K562 (cell line): ENCODE results near the gene PTPRM. TPM values are rescaled to one million over a fixed set of nuclear protein-coding genes. Genes with fewer than 3 reads are reported as not detected.

Experiments
- ATAC-seq: fragments of 200-7000 bp; cut with Tn5 transposase; 3 replicates; pipeline ENCODE4 v1.9.1; 2020; ENCODE audit warnings: moderate library complexity
- BruUV-seq: library from RNA; stranded (reverse); fragments of 400-500 nt; replicated peaks from 2 replicates; lab custom pipeline; 2021; lab: Mats Ljungman, UMichigan
- CTCF ChIA-PET: fragments of 300-600 bp; formaldehyde crosslinking; extraction: SDS; loops from one replicate; lab custom pipeline; 2021; ENCODE audit warnings: low intra/inter-chr PET ratio; lab: Yijun Ruan, JAX
- POLR2A ChIA-PET: fragments of 300-600, 350-650 bp; sonication (Branson Sonifier 250); formaldehyde crosslinking; extraction: SDS; loops from one replicate; lab custom pipeline; 2021; ENCODE audit warnings: antibody characterized with exemption, inconsistent platforms; lab: Yijun Ruan, JAX
- DNase-seq, 4 experiments: peaks; one replicate each; pipeline versions ENCODE4 v3.0.0 to v3.0.0-alpha.2; 2011 to 2018; ENCODE audit warnings: low spot score in 3 of 4, mixed read lengths in 3 of 4; ENCODE audit errors: extremely low read depth in 1 of 4
- FAIRE-seq: peaks from 2 replicates; lab custom pipeline; 2011; peaks lifted over from hg19 to GRCh38; lab: Jason Lieb, UNC
- H2AFZ ChIP-seq: 2 replicates; pipeline ENCODE4 v1.6.0; 2011; ENCODE audit warnings: low read depth, low read length, control low read depth, inconsistent platforms
- H3K27ac ChIP-seq: fragments of 200-600 bp; 3 replicates; pipeline ENCODE4 v1.8.0; 2011; ENCODE audit warnings: low read depth, mild to moderate bottlenecking, control low read depth, inconsistent platforms, low read length, moderate library complexity, mixed read lengths; ENCODE audit errors: extremely low read depth
- H3K27me3 ChIP-seq, 2 experiments: fragments of 300-600 bp in 1 of 2; 2 replicates in 1 of 2; 3 replicates in 1 of 2; pipeline versions ENCODE4 v1.6.0 to v1.8.0; 2011; ENCODE audit warnings: inconsistent platforms in 2 of 2, low read length in 2 of 2, mild to moderate bottlenecking in 1 of 2, mixed read lengths in 1 of 2, moderate library complexity in 1 of 2; ENCODE audit not compliant: control insufficient read depth in 2 of 2, insufficient read depth in 2 of 2
- H3K36me3 ChIP-seq: fragments of 300-600 bp; 3 replicates; pipeline ENCODE4 v1.8.0; 2011; ENCODE audit warnings: mild to moderate bottlenecking, low read length, inconsistent platforms; ENCODE audit not compliant: control insufficient read depth, insufficient read depth
- H3K4me1 ChIP-seq, 2 experiments: fragments of 200-600 bp in 1 of 2; replicated peaks in 1 of 2; 2 replicates in 1 of 2; 3 replicates in 1 of 2; pipeline versions ENCODE4 v1.5.1 to v1.8.0; 2011; ENCODE audit warnings: inconsistent platforms in 2 of 2, low read length in 2 of 2, mild to moderate bottlenecking in 1 of 2, mixed read lengths in 1 of 2, moderate library complexity in 1 of 2; ENCODE audit not compliant: control insufficient read depth in 2 of 2, insufficient read depth in 2 of 2
- H3K4me2 ChIP-seq: 2 replicates; pipeline ENCODE4 v1.6.1; 2011; ENCODE audit warnings: low read length, control low read depth, inconsistent platforms, mixed read lengths; ENCODE audit not compliant: insufficient read depth
- H3K4me3 ChIP-seq: fragments of 200-600 bp; sonication (generic), shearing (Covaris generic); 2 replicates; pipeline ENCODE4 v1.5.1; 2016; ENCODE audit warnings: control low read depth, inconsistent platforms
- H3K79me2 ChIP-seq: fragments of 200-600 bp; 3 replicates; pipeline ENCODE4 v1.8.0; 2011; ENCODE audit warnings: low read length, inconsistent platforms; ENCODE audit not compliant: control insufficient read depth, insufficient read depth
- H3K9ac ChIP-seq, 2 experiments: 2 replicates each; pipeline versions ENCODE4 v1.6.0 to v1.6.1; 2011; ENCODE audit warnings: low read depth in 2 of 2, low read length in 2 of 2, control low read depth in 1 of 2, inconsistent platforms in 1 of 2, mild to moderate bottlenecking in 1 of 2, mixed read lengths in 1 of 2; ENCODE audit not compliant: insufficient read depth in 1 of 2
- H3K9me1 ChIP-seq: one replicate; pipeline ENCODE4 v1.6.0; 2011; ENCODE audit warnings: inconsistent platforms, mild to moderate bottlenecking, low read length, moderate library complexity; ENCODE audit not compliant: control insufficient read depth, insufficient read depth
- H3K9me3 ChIP-seq: replicated peaks from 2 replicates; pipeline ENCODE4 v1.5.1; 2011; ENCODE audit warnings: low read depth, low read length, inconsistent platforms; ENCODE audit not compliant: control insufficient read depth, insufficient read depth
- H4K20me1 ChIP-seq: replicated peaks from 2 replicates; pipeline ENCODE4 v1.6.1; 2011; ENCODE audit warnings: low read length, inconsistent platforms, mixed read lengths; ENCODE audit not compliant: control insufficient read depth, insufficient read depth
- BDP1 ChIP-seq: IDR thresholded peaks from 3 replicates; pipeline ENCODE4 v1.6.1; 2011; ENCODE audit not compliant: insufficient read length, insufficient read depth
- BRCA1 ChIP-seq, 2 experiments: fragments of 450-650 bp in 1 of 2; sonication (generic) in 1 of 2; formaldehyde crosslinking in 1 of 2; IDR thresholded peaks; 2 replicates each; pipeline versions ENCODE4 v1.5.0 to v1.6.1; 2017 to 2020; ENCODE audit warnings: mild to moderate bottlenecking in 1 of 2, missing genetic modification reagents in 1 of 2
- EGR1 ChIP-seq: fragments of 450-650 bp; conservative IDR thresholded peaks from 2 replicates; pipeline ENCODE4 v1.6.1; 2017; ENCODE audit warnings: mild to moderate bottlenecking
- NRF1 ChIP-seq, 2 experiments: fragments of 450-650 bp; IDR thresholded peaks in 1 of 2; conservative IDR thresholded peaks in 1 of 2; 2 replicates each; pipeline ENCODE4 v1.6.1; 2014; ENCODE audit warnings: mild to moderate bottlenecking in 2 of 2
- SAP30 ChIP-seq: fragments of 200-600 bp; sonication (generic); IDR thresholded peaks from 2 replicates; pipeline ENCODE4 v1.6.1; 2012; ENCODE audit warnings: borderline replicate concordance, low read depth, mild to moderate bottlenecking, moderate library complexity, low read length, control low read depth, inconsistent platforms; ENCODE audit not compliant: insufficient read depth, poor library complexity, severe bottlenecking
- TGIF2 ChIP-seq: sonication (generic); formaldehyde crosslinking; IDR thresholded peaks from 2 replicates; pipeline ENCODE4 v1.8.1; 2022; ENCODE audit warnings: mild to moderate bottlenecking, missing genetic modification reagents, moderate library complexity
- WGBS: fragments of 100-300 bp; shearing (Covaris generic); methylation state at CpG from one replicate; pipeline ENCODE4 v1.1.6; 2016; ENCODE audit warnings: low coverage, mixed read lengths; ENCODE audit not compliant: insufficient coverage; ENCODE audit errors: missing lambda C conversion rate; 5-methylcytosine and 5-hydroxymethylcytosine counted together
- in situ Hi-C: fragments of 300-500 bp; cut with MboI; formaldehyde crosslinking; loops from 4 replicates; pipeline ENCODE4 v1.15.0; 2018; ENCODE audit warnings: inconsistent platforms, mixed read lengths
- intact Hi-C: fragments of 100-400 bp; cut with micrococcal nuclease; formaldehyde crosslinking; loops from 2 replicates; pipeline ENCODE4 v1.14.2; 2022
- polyA plus RNA-seq, 8 experiments: library from polyadenylated mRNA; depleted of rRNA in 4 of 8; stranded (reverse) in 5 of 8; unstranded in 3 of 8; fragments of >200 nt; fragmentation: Nextera tagmentation in 2 of 8; fragmentation: Illumina TruSeq in 1 of 8; extraction: Ambion mirVana in 2 of 8; extraction: Trizol in 1 of 8; gene quantifications; 2 replicates each; pipeline versions ENCODE4 v1.2.1 to v1.2.3, GENCODE V29; 2011 to 2014; ENCODE audit warnings: inconsistent platforms in 1 of 8, missing spikeins in 1 of 8
- total RNA-seq, 7 experiments: library from RNA; depleted of rRNA in 6 of 7; stranded (reverse); fragments of >200 nt in 6 of 7; fragmentation: Illumina TruSeq in 2 of 7; extraction: Trizol in 2 of 7; gene quantifications; 2 replicates each; pipeline versions ENCODE4 v1.2.1 to v1.2.3, GENCODE V29; 2011 to 2021; ENCODE audit warnings: low replicate concordance in 1 of 7
- TF ChIP-seq, protein P1 (sequence below): sonication (generic); formaldehyde crosslinking; IDR thresholded peaks from 2 replicates; pipeline ENCODE4 v1.8.0; 2022; ENCODE audit warnings: mild to moderate bottlenecking, missing genetic modification reagents
- TF ChIP-seq, protein P2 (sequence below): sonication (generic); formaldehyde crosslinking; IDR thresholded peaks from 2 replicates; pipeline ENCODE4 v1.8.0; 2022; ENCODE audit warnings: mild to moderate bottlenecking, missing genetic modification reagents
- TF ChIP-seq, protein P3 (sequence below): fragments of 200-800 bp; sonication (Bioruptor generic); IDR thresholded peaks from 2 replicates; pipeline ENCODE4 v1.6.1; 2016; ENCODE audit warnings: missing genetic modification characterization, missing compliant biosample characterization

PTPRM gene
- total and polyA plus RNA-seq, 9 of the 15 experiments (the other 6 are each of a cell fraction or from before 2014, with no cell fraction given) = 0.03 to 0.16 (median 0.08) TPM; not detected in 3

DNA sequence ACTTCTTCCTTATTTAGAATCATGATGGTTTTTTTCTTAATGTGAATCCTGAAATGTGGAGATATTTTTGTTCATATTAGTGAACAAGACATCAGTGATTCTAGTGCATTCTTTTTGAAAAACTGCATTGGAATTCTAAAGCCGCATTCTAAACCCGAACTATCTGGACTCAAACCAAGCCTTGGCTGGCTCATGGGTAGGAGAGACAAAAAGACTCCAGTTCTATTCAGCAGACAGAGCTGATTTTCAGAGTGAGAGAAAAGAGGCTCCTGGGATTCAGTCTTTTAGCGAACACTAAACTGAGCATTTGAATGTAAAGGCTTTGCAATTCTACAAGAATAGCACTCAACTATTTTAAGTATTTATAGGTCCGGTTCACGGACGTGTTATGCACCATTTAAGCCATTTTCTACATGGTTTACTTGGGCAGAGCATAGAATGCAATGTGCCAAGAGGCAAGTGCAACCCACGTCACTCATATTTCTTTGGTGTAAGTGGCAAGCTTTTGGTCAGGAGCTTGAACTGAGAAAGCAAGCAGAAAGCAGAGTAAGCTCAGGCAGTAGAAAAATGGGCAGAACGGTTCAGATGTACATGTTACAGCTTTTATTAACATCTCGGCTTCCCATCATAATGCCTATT lies 814.8 kb downstream of the PTPRM start:
- no TSS peak for BruUV-seq
- in situ Hi-C loops (no loop called here), intact Hi-C loops (no loop called here)
- Histone ChIP-seq H3K27ac (no peak overlapping the region), H3K36me3 (no peaks in the 10 kb centered on the region), H3K9ac (no peak overlapping the region), H3K4me2 (no peak overlapping the region), H3K9me1 (no peaks in the 10 kb centered on the region), H3K79me2 (no peaks in the 10 kb centered on the region), H4K20me1 (no peaks in the 10 kb centered on the region), H3K9me3 (no peaks in the 10 kb centered on the region), H2AFZ (no peak overlapping the region), H3K4me1 (no peaks in the 10 kb centered on the region), H3K4me3 (no peak overlapping the region), H3K27me3 (peaks cover 23 to 27% of the 10 kb centered on the region in 2 experiments; a peak in 3 of 5 replicates)
- no peak for ATAC-seq
- ChIA-PET POLR2A (interaction anchor here (0.9 kb wide), 1 partner anchor 16 kb away, joined by 5 read pairs; no protein-coding TSS in a partner anchor), CTCF (no interaction called here)
- WGBS = 0% methylated on average over 9 of the region's 9 CpGs
- FAIRE-seq = no peak
- DNase-seq = no peak
- TF ChIP-seq NRF1 (conservative IDR thresholded peaks at IDR 0.05 in 1 of 2, IDR thresholded peaks at IDR 0.05 in 1 of 2) = no peak
- TF ChIP-seq EGR1 = no peak
- TF ChIP-seq BDP1 = no peak
- TF ChIP-seq SAP30 = no peak
- TF ChIP-seq, protein P1, sequence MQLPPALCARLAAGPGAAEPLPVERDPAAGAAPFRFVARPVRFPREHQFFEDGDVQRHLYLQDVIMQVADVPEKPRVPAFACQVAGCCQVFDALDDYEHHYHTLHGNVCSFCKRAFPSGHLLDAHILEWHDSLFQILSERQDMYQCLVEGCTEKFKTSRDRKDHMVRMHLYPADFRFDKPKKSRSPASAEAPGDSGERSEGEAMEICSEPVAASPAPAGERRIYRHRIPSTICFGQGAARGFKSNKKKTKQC (CRISPR knock-in tag) = no peak
- TF ChIP-seq, protein P2, sequence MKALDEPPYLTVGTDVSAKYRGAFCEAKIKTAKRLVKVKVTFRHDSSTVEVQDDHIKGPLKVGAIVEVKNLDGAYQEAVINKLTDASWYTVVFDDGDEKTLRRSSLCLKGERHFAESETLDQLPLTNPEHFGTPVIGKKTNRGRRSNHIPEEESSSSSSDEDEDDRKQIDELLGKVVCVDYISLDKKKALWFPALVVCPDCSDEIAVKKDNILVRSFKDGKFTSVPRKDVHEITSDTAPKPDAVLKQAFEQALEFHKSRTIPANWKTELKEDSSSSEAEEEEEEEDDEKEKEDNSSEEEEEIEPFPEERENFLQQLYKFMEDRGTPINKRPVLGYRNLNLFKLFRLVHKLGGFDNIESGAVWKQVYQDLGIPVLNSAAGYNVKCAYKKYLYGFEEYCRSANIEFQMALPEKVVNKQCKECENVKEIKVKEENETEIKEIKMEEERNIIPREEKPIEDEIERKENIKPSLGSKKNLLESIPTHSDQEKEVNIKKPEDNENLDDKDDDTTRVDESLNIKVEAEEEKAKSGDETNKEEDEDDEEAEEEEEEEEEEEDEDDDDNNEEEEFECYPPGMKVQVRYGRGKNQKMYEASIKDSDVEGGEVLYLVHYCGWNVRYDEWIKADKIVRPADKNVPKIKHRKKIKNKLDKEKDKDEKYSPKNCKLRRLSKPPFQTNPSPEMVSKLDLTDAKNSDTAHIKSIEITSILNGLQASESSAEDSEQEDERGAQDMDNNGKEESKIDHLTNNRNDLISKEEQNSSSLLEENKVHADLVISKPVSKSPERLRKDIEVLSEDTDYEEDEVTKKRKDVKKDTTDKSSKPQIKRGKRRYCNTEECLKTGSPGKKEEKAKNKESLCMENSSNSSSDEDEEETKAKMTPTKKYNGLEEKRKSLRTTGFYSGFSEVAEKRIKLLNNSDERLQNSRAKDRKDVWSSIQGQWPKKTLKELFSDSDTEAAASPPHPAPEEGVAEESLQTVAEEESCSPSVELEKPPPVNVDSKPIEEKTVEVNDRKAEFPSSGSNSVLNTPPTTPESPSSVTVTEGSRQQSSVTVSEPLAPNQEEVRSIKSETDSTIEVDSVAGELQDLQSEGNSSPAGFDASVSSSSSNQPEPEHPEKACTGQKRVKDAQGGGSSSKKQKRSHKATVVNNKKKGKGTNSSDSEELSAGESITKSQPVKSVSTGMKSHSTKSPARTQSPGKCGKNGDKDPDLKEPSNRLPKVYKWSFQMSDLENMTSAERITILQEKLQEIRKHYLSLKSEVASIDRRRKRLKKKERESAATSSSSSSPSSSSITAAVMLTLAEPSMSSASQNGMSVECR (CRISPR knock-in tag) = no peak
- TF ChIP-seq, protein P3, sequence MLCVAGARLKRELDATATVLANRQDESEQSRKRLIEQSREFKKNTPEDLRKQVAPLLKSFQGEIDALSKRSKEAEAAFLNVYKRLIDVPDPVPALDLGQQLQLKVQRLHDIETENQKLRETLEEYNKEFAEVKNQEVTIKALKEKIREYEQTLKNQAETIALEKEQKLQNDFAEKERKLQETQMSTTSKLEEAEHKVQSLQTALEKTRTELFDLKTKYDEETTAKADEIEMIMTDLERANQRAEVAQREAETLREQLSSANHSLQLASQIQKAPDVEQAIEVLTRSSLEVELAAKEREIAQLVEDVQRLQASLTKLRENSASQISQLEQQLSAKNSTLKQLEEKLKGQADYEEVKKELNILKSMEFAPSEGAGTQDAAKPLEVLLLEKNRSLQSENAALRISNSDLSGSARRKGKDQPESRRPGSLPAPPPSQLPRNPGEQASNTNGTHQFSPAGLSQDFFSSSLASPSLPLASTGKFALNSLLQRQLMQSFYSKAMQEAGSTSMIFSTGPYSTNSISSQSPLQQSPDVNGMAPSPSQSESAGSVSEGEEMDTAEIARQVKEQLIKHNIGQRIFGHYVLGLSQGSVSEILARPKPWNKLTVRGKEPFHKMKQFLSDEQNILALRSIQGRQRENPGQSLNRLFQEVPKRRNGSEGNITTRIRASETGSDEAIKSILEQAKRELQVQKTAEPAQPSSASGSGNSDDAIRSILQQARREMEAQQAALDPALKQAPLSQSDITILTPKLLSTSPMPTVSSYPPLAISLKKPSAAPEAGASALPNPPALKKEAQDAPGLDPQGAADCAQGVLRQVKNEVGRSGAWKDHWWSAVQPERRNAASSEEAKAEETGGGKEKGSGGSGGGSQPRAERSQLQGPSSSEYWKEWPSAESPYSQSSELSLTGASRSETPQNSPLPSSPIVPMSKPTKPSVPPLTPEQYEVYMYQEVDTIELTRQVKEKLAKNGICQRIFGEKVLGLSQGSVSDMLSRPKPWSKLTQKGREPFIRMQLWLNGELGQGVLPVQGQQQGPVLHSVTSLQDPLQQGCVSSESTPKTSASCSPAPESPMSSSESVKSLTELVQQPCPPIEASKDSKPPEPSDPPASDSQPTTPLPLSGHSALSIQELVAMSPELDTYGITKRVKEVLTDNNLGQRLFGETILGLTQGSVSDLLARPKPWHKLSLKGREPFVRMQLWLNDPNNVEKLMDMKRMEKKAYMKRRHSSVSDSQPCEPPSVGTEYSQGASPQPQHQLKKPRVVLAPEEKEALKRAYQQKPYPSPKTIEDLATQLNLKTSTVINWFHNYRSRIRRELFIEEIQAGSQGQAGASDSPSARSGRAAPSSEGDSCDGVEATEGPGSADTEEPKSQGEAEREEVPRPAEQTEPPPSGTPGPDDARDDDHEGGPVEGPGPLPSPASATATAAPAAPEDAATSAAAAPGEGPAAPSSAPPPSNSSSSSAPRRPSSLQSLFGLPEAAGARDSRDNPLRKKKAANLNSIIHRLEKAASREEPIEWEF = no peak
- no peak for TF ChIP-seq TGIF2
- no peak for TF ChIP-seq BRCA1 (IDR thresholded peaks at IDR 0.05)
- no peak for TF ChIP-seq BRCA1 (CRISPR knock-in tag; IDR thresholded peaks at IDR 0.05)
